ENCODE data around the gene KCNE2.
"Not testable (repeated sequence)": the region's sequence is repeated elsewhere in the genome, so short reads cannot be mapped to it uniquely, and the experiment has no call there.

The KCNE2 gene

GRCh38 chr21:34369741-34370140, 5.9 kb downstream of the KCNE2 start:
- Histone ChIP-seq H3K9me3 (ENCODE audit: insufficient read depth, low read depth, low read length) (no peaks in the 10 kb centered on the region), H3K4me1 (ENCODE audit: insufficient read depth, low read length) (peaks cover 15% of the 10 kb centered on the region), H3K36me3 (ENCODE audit: insufficient read depth, low read length) (no peaks in the 10 kb centered on the region), H3K4me3 (ENCODE audit: low read length) (no peak overlapping the region), H3K27ac (ENCODE audit: low read depth, low read length) (no peak overlapping the region), H3K27me3 (ENCODE audit: insufficient read depth, low read length) (no peaks in the 10 kb centered on the region), H3K9ac (ENCODE audit: low read depth, low read length) (no peak overlapping the region)
- WGBS = no CpG with 5 or more reads among the region's 1 CpG

- Histone ChIP-seq H3K27me3 (ENCODE audit: insufficient read depth, low read length) (no peaks in the 10 kb centered on the region), H3K9ac (ENCODE audit: low read depth, low read length) (no peak overlapping the region), H3K4me3 (ENCODE audit: low read length) (no peak overlapping the region), H3K9me3 (ENCODE audit: insufficient read depth, low read depth, low read length) (no peaks in the 10 kb centered on the region), H3K4me1 (ENCODE audit: insufficient read depth, low read length) (peaks cover 11% of the 10 kb centered on the region), H3K27ac (ENCODE audit: low read depth, low read length) (no peak overlapping the region), H3K36me3 (ENCODE audit: insufficient read depth, low read length) (no peaks in the 10 kb centered on the region)
- WGBS = 79% methylated on average over 5 of the region's 5 CpGs
Observed at GRCh38 chr21:34372321-34372720, 8.5 kb downstream of the KCNE2 start.

- H3K9ac ChIP-seq (ENCODE audit: low read depth, low read length); H3K4me1 ChIP-seq (ENCODE audit: insufficient read depth, low read length); H3K4me3 ChIP-seq (ENCODE audit: low read length); H3K9me3 ChIP-seq (ENCODE audit: insufficient read depth, low read depth, low read length); H3K27me3 ChIP-seq (ENCODE audit: insufficient read depth, low read length); H3K36me3 ChIP-seq (ENCODE audit: insufficient read depth, low read length); H3K27ac ChIP-seq (ENCODE audit: low read depth, low read length): not testable (repeated sequence)
- no CpG with 5 or more reads among the region's 8 CpGs for WGBS
Observed at GRCh38 chr21:34374462-34374861, 10.7 kb downstream of the KCNE2 start.

GRCh38 chr21:34374940-34375618, 11.3 kb downstream of the KCNE2 start, which contains the start of gene SMIM11:
Gene SMIM11, plus strand, starts transcription at chr21:34375507. Its CDS starts 3,998 bp downstream, at chr21:34379505.
- not testable (repeated sequence) for H3K27me3 ChIP-seq (ENCODE audit: insufficient read depth, low read length); H3K9me3 ChIP-seq (ENCODE audit: insufficient read depth, low read depth, low read length); H3K9ac ChIP-seq (ENCODE audit: low read depth, low read length); H3K36me3 ChIP-seq (ENCODE audit: insufficient read depth, low read length); H3K4me3 ChIP-seq (ENCODE audit: low read length); H3K27ac ChIP-seq (ENCODE audit: low read depth, low read length); H3K4me1 ChIP-seq (ENCODE audit: insufficient read depth, low read length)
- WGBS = no CpG with 5 or more reads among the region's 49 CpGs

GRCh38 chr21:34375619-34375972, 11.8 kb downstream of the KCNE2 start:
- WGBS = no CpG with 5 or more reads among the region's 33 CpGs
- H3K4me1 ChIP-seq (ENCODE audit: insufficient read depth, low read length); H3K27ac ChIP-seq (ENCODE audit: low read depth, low read length); H3K27me3 ChIP-seq (ENCODE audit: insufficient read depth, low read length); H3K36me3 ChIP-seq (ENCODE audit: insufficient read depth, low read length); H3K4me3 ChIP-seq (ENCODE audit: low read length); H3K9me3 ChIP-seq (ENCODE audit: insufficient read depth, low read depth, low read length); H3K9ac ChIP-seq (ENCODE audit: low read depth, low read length): not testable (repeated sequence)

- H3K9me3 ChIP-seq (ENCODE audit: insufficient read depth, low read depth, low read length) = not testable (repeated sequence)
- no CpG with 5 or more reads among the region's 2 CpGs for WGBS
Observed at GRCh38 chr21:34383138-34383537, 19.3 kb downstream of the KCNE2 start.

GRCh38 chr21:34383724-34384415, 20.1 kb downstream of the KCNE2 start:
- not testable (repeated sequence) for H3K4me3 ChIP-seq (ENCODE audit: low read length); H3K9me3 ChIP-seq (ENCODE audit: insufficient read depth, low read depth, low read length); H3K9ac ChIP-seq (ENCODE audit: low read depth, low read length); H3K27me3 ChIP-seq (ENCODE audit: insufficient read depth, low read length); H3K4me1 ChIP-seq (ENCODE audit: insufficient read depth, low read length); H3K36me3 ChIP-seq (ENCODE audit: insufficient read depth, low read length); H3K27ac ChIP-seq (ENCODE audit: low read depth, low read length)
- WGBS = no CpG with 5 or more reads among the region's 14 CpGs

More at GRCh38 chr21:34383138-34383537, 19.3 kb downstream of the KCNE2 start:
- H3K27ac ChIP-seq (ENCODE audit: low read depth, low read length); H3K27me3 ChIP-seq (ENCODE audit: insufficient read depth, low read length); H3K4me1 ChIP-seq (ENCODE audit: insufficient read depth, low read length); H3K36me3 ChIP-seq (ENCODE audit: insufficient read depth, low read length); H3K4me3 ChIP-seq (ENCODE audit: low read length); H3K9ac ChIP-seq (ENCODE audit: low read depth, low read length): not testable (repeated sequence)

- H3K27me3 ChIP-seq (ENCODE audit: insufficient read depth, low read length); H3K36me3 ChIP-seq (ENCODE audit: insufficient read depth, low read length); H3K4me1 ChIP-seq (ENCODE audit: insufficient read depth, low read length); H3K4me3 ChIP-seq (ENCODE audit: low read length); H3K9me3 ChIP-seq (ENCODE audit: insufficient read depth, low read depth, low read length); H3K9ac ChIP-seq (ENCODE audit: low read depth, low read length); H3K27ac ChIP-seq (ENCODE audit: low read depth, low read length): not testable (repeated sequence)
- no CpG with 5 or more reads among the region's 5 CpGs for WGBS
Observed at GRCh38 chr21:34400522-34400921, 36.7 kb downstream of the KCNE2 start.

GRCh38 chr21:34404742-34405141, 40.9 kb downstream of the KCNE2 start:
- H3K4me1 ChIP-seq (ENCODE audit: insufficient read depth, low read length); H3K9ac ChIP-seq (ENCODE audit: low read depth, low read length); H3K9me3 ChIP-seq (ENCODE audit: insufficient read depth, low read depth, low read length); H3K27me3 ChIP-seq (ENCODE audit: insufficient read depth, low read length); H3K36me3 ChIP-seq (ENCODE audit: insufficient read depth, low read length); H3K4me3 ChIP-seq (ENCODE audit: low read length); H3K27ac ChIP-seq (ENCODE audit: low read depth, low read length): not testable (repeated sequence)
- WGBS = no CpG with 5 or more reads among the region's 5 CpGs

- not testable (repeated sequence) for H3K4me1 ChIP-seq (ENCODE audit: insufficient read depth, low read length); H3K27ac ChIP-seq (ENCODE audit: low read depth, low read length)
- WGBS = no CpG with 5 or more reads among the region's 2 CpGs
Observed at GRCh38 chr21:34405686-34406085, 41.9 kb downstream of the KCNE2 start.

GRCh38 chr21:34406102-34406501, 42.3 kb downstream of the KCNE2 start:
- not testable (repeated sequence) for H3K9me3 ChIP-seq (ENCODE audit: insufficient read depth, low read depth, low read length); H3K27ac ChIP-seq (ENCODE audit: low read depth, low read length); H3K4me3 ChIP-seq (ENCODE audit: low read length); H3K9ac ChIP-seq (ENCODE audit: low read depth, low read length); H3K4me1 ChIP-seq (ENCODE audit: insufficient read depth, low read length); H3K36me3 ChIP-seq (ENCODE audit: insufficient read depth, low read length); H3K27me3 ChIP-seq (ENCODE audit: insufficient read depth, low read length)
- WGBS = no CpG with 5 or more reads among the region's 6 CpGs

More at GRCh38 chr21:34405686-34406085, 41.9 kb downstream of the KCNE2 start:
- not testable (repeated sequence) for H3K9ac ChIP-seq (ENCODE audit: low read depth, low read length); H3K27me3 ChIP-seq (ENCODE audit: insufficient read depth, low read length); H3K4me3 ChIP-seq (ENCODE audit: low read length); H3K36me3 ChIP-seq (ENCODE audit: insufficient read depth, low read length); H3K9me3 ChIP-seq (ENCODE audit: insufficient read depth, low read depth, low read length)

GRCh38 chr21:34406676-34407075, 42.9 kb downstream of the KCNE2 start:
- not testable (repeated sequence) for H3K27ac ChIP-seq (ENCODE audit: low read depth, low read length); H3K36me3 ChIP-seq (ENCODE audit: insufficient read depth, low read length); H3K4me3 ChIP-seq (ENCODE audit: low read length); H3K9ac ChIP-seq (ENCODE audit: low read depth, low read length); H3K9me3 ChIP-seq (ENCODE audit: insufficient read depth, low read depth, low read length); H3K27me3 ChIP-seq (ENCODE audit: insufficient read depth, low read length); H3K4me1 ChIP-seq (ENCODE audit: insufficient read depth, low read length)
- no CpG with 5 or more reads among the region's 2 CpGs for WGBS
